Neuronal stem cell (in vitro differentiated cells): Measurements from ENCODE around the gene BSG.

Source experiments
- DNase-seq: peaks from one replicate; pipeline ENCODE4 v3.0.0-alpha.2; 2013; ENCODE audit warnings: low spot score
- H2AFZ ChIP-seq: one replicate; pipeline ENCODE4 v1.6.1; 2013; ENCODE audit warnings: mild to moderate bottlenecking, low read length, inconsistent platforms
- H2AK5ac ChIP-seq: 2 replicates; pipeline ENCODE4 v1.6.1; 2013; ENCODE audit warnings: low read depth, mild to moderate bottlenecking, inconsistent platforms, low read length, moderate library complexity, mixed read lengths
- H2BK120ac ChIP-seq: 2 replicates; pipeline ENCODE4 v1.6.1; 2013; ENCODE audit warnings: low read depth, mild to moderate bottlenecking, inconsistent platforms, low read length, moderate library complexity, mixed read lengths
- H2BK12ac ChIP-seq: one replicate; pipeline ENCODE4 v1.6.1; 2013; ENCODE audit warnings: low read length, inconsistent platforms
- H2BK15ac ChIP-seq: 2 replicates; pipeline ENCODE4 v1.6.1; 2013; ENCODE audit warnings: mild to moderate bottlenecking, low read length, inconsistent platforms, mixed read lengths
- H2BK5ac ChIP-seq: one replicate; pipeline ENCODE4 v1.6.1; 2013; ENCODE audit warnings: inconsistent platforms, mild to moderate bottlenecking, low read length, moderate library complexity
- H3K14ac ChIP-seq: one replicate; pipeline ENCODE4 v1.6.1; 2013; ENCODE audit warnings: low read length, inconsistent platforms
- H3K18ac ChIP-seq: 2 replicates; pipeline ENCODE4 v1.6.1; 2013; ENCODE audit warnings: low read length, inconsistent platforms
- H3K23ac ChIP-seq: 2 replicates; pipeline ENCODE4 v1.6.1; 2013; ENCODE audit warnings: low read depth, mild to moderate bottlenecking, mixed read lengths, low read length, inconsistent platforms; ENCODE audit not compliant: poor library complexity
- H3K27ac ChIP-seq: replicated peaks from 3 replicates; pipeline ENCODE4 v1.5.1; 2013; ENCODE audit warnings: low read length, inconsistent platforms
- H3K27me3 ChIP-seq, 3 experiments: 2 replicates each; pipeline ENCODE4 v1.6.1; 2013; ENCODE audit warnings: low read length in 3 of 3, mild to moderate bottlenecking in 2 of 3, inconsistent platforms in 1 of 3, low read depth in 1 of 3, mixed read lengths in 1 of 3, moderate library complexity in 1 of 3; ENCODE audit not compliant: control insufficient read depth in 3 of 3, insufficient read depth in 3 of 3
- H3K36me3 ChIP-seq, 2 donors: replicated peaks in 1 of 2; 2 replicates each; pipeline ENCODE4 v1.6.1; 2013; ENCODE audit warnings: low read length in 2 of 2; ENCODE audit not compliant: control insufficient read depth in 2 of 2, insufficient read depth in 2 of 2
- H3K4ac ChIP-seq: 2 replicates; pipeline ENCODE4 v1.6.1; 2013; ENCODE audit warnings: inconsistent platforms, mild to moderate bottlenecking, low read length, moderate library complexity
- H3K4me1 ChIP-seq, 2 donors: 1 replicate in 1 of 2; 2 replicates in 1 of 2; pipeline ENCODE4 v1.6.1; 2013; ENCODE audit warnings: low read length in 2 of 2, low read depth in 1 of 2; ENCODE audit not compliant: control insufficient read depth in 2 of 2, insufficient read depth in 1 of 2
- H3K4me2 ChIP-seq: one replicate; pipeline ENCODE4 v1.6.1; 2013; ENCODE audit warnings: mild to moderate bottlenecking, low read length, inconsistent platforms; ENCODE audit not compliant: insufficient read depth, poor library complexity, severe bottlenecking
- H3K4me3 ChIP-seq, 2 donors: 2 replicates each; pipeline ENCODE4 v1.5.1; 2013; ENCODE audit warnings: low read length in 2 of 2, mild to moderate bottlenecking in 2 of 2, inconsistent platforms in 1 of 2, moderate library complexity in 1 of 2
- H3K79me1 ChIP-seq: one replicate; pipeline ENCODE4 v1.6.1; 2013; ENCODE audit warnings: low read depth, mild to moderate bottlenecking, inconsistent platforms, low read length, moderate library complexity
- H3K9ac ChIP-seq: one replicate; pipeline ENCODE4 v1.6.1; 2013; ENCODE audit warnings: mild to moderate bottlenecking, low read depth, low read length, inconsistent platforms; ENCODE audit not compliant: poor library complexity
- H3K9me3 ChIP-seq, 2 donors: replicated peaks in 1 of 2; 2 replicates each; pipeline versions ENCODE3 to v1.6.1; 2013; ENCODE audit warnings: low read length in 2 of 2, mild to moderate bottlenecking in 2 of 2, inconsistent platforms in 1 of 2, low read depth in 1 of 2, mixed read lengths in 1 of 2, moderate library complexity in 1 of 2; ENCODE audit not compliant: control insufficient read depth in 2 of 2, insufficient read depth in 1 of 2
- H4K8ac ChIP-seq: one replicate; pipeline ENCODE4 v1.6.1; 2013; ENCODE audit warnings: low read depth, mild to moderate bottlenecking, inconsistent platforms, low read length, moderate library complexity
- H4K91ac ChIP-seq: one replicate; pipeline ENCODE4 v1.6.1; 2013; ENCODE audit warnings: low read length, low read depth, mild to moderate bottlenecking, inconsistent platforms; ENCODE audit not compliant: poor library complexity
- WGBS, 2 donors: extraction: QIAGEN DNeasy Blood & Tissue Kit; methylation state at CpG; one replicate each; pipeline ENCODE4 v1.1.7; 2013; ENCODE audit warnings: missing lambda C conversion rate in 2 of 2, mixed read lengths in 1 of 2; ENCODE audit not compliant: insufficient read length in 2 of 2, insufficient replicate concordance in 1 of 2; ENCODE audit errors: extremely low coverage in 2 of 2; 5-methylcytosine and 5-hydroxymethylcytosine counted together

BSG gene

DNA sequence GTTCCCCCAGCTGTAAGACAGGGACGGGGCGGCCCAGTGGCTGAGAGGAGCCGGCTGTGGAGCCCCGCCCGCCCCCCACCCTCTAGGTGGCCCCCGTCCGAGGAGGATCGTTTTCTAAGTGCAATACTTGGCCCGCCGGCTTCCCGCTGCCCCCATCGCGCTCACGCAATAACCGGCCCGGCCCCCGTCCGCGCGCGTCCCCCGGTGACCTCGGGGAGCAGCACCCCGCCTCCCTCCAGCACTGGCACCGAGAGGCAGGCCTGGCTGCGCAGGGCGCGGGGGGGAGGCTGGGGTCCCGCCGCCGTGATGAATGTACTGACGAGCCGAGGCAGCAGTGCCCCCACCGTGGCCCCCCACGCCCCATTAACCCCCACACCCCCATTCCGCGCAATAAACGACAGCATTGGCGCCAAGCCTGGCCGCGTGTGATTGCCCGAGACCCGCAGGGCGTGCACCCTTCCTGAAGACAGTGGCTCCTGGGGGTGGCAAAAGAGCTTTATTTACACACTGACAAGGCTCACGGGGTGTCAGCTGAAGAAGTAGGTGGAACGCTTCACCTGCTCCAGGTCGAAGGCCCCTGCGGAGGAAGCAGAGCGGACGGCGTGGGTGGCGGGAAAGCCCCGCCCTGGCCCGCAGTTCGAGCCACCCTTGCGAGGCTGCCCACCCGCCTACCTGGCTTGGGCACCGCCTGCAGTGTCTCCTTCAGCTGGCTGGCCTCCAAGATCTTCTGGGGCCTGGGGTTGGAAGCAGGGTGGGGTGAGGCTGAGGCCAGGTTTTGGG lies 44.5 kb downstream of the BSG start:
- H3K36me3 ChIP-seq = peaks cover 35 to 43% of the 10 kb centered on the region in 2 donors
- no peak overlapping the region for H3K23ac ChIP-seq
- H3K4me2 ChIP-seq = no peak overlapping the region
- no peak overlapping the region for H2BK15ac ChIP-seq
- no peak overlapping the region for H2BK5ac ChIP-seq
- H3K9ac ChIP-seq = no peak overlapping the region
- H3K27ac ChIP-seq = no peak overlapping the region
- no peak overlapping the region for H2BK120ac ChIP-seq
- no peaks in the 10 kb centered on the region for H3K4me1 ChIP-seq
- H4K8ac ChIP-seq = no peak overlapping the region
- no peak overlapping the region for H2BK12ac ChIP-seq
- H3K18ac ChIP-seq = no peak overlapping the region
- no peak for DNase-seq
- no peak overlapping the region for H4K91ac ChIP-seq
- WGBS, 2 donors = no CpG with 5 or more reads among the region's 58 CpGs
- H3K27me3 ChIP-seq = no peaks in the 10 kb centered on the region
- no peak overlapping the region for H2AK5ac ChIP-seq
- H3K4me3 ChIP-seq = no peak overlapping the region
- no peaks in the 10 kb centered on the region for H3K79me1 ChIP-seq
- no peak overlapping the region for H3K14ac ChIP-seq
- no peak overlapping the region for H3K4ac ChIP-seq
- H2AFZ ChIP-seq = no peak overlapping the region
- peaks cover 0 to 2% of the 10 kb centered on the region in 2 donors for H3K9me3 ChIP-seq

DNA sequence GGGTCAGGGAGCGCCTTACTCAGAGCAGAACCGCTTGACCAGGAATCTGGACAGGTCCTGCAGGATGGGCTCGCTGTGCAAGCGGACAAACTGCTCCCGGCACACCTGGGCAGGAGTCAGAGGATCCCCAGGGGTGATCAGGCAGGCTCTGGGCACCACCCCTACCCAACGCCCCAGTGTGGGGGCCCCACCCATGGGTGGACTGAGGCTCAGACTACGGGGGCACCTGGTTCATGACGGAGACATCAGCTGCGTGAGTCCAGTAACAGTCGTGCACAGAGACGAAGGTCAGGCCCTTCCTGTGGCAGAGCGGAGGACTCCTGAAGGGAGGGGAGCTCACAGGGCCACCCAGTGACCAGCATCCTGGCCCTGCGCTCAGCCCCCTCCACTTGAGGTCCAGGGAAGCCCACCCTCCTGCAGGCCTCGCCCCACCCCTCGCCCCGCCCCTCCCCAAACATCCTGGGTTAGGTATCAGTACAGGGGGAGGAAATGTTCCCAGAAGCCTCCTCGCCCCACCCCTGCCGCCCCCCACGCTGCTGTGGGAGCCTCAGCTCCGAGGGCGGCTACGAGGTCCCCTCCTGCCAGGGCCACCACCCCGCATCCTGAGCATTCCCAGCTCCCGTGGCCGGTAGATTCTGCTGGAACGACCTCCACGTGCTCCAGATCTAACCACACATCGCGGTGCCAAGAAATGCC lies 45.3 kb downstream of the BSG start:
- Histone ChIP-seq H2BK5ac (no peak overlapping the region), H4K8ac (no peak overlapping the region), H2BK15ac (no peak overlapping the region), H3K4me3 (no peak overlapping the region), H3K27me3 (no peaks in the 10 kb centered on the region), H3K18ac (no peak overlapping the region), H3K14ac (no peak overlapping the region), H3K9ac (no peak overlapping the region), H2AFZ (no peak overlapping the region), H3K9me3 (peaks cover 0 to 2% of the 10 kb centered on the region in 2 donors), H3K4ac (no peak overlapping the region), H2BK12ac (no peak overlapping the region), H3K79me1 (no peaks in the 10 kb centered on the region), H4K91ac (no peak overlapping the region), H3K4me1 (no peaks in the 10 kb centered on the region), H2BK120ac (no peak overlapping the region), H3K4me2 (no peak overlapping the region), H3K36me3 (peaks cover 34 to 50% of the 10 kb centered on the region in 2 donors), H3K23ac (no peak overlapping the region), H3K27ac (no peak overlapping the region), H2AK5ac (no peak overlapping the region)
- no peak for DNase-seq
- no CpG with 5 or more reads among the region's 29 CpGs for WGBS, 2 donors

DNA sequence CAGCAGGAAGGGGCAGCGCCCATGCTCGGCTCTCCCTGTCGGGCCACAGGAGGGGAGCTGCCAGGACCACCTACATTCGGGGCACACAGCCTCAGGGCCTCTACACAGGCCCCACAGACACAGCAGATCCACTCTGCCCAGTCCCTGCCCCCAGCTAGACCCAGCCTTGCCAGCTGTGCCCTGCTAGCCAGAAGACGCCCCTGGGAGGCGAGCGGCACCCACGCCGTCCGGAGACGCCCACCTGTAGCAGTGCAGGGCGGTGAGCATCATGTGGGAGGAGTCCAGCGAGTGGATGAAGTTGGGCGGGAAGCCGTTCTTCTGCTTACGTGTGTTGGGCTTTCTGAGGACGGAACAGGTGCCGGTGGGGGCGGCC lies 45.8 kb downstream of the BSG start:
- H2AFZ ChIP-seq = no peak overlapping the region
- H2AK5ac ChIP-seq = no peak overlapping the region
- no peak overlapping the region for H3K18ac ChIP-seq
- H3K4me2 ChIP-seq = no peak overlapping the region
- H3K36me3 ChIP-seq = peaks cover 38 to 55% of the 10 kb centered on the region in 2 donors
- H3K79me1 ChIP-seq = no peaks in the 10 kb centered on the region
- H4K8ac ChIP-seq = no peak overlapping the region
- H3K4me3 ChIP-seq = no peak overlapping the region
- peaks cover 0 to 2% of the 10 kb centered on the region in 2 donors for H3K9me3 ChIP-seq
- H2BK5ac ChIP-seq = no peak overlapping the region
- no peak for DNase-seq
- WGBS, 2 donors = no CpG with 5 or more reads among the region's 19 CpGs
- no peaks in the 10 kb centered on the region for H3K27me3 ChIP-seq
- no peak overlapping the region for H3K23ac ChIP-seq
- H3K4ac ChIP-seq = no peak overlapping the region
- peak overlapping the region; percentile 56 for H3K14ac ChIP-seq
- H4K91ac ChIP-seq = no peak overlapping the region
- no peak overlapping the region for H3K9ac ChIP-seq
- no peak overlapping the region for H2BK12ac ChIP-seq
- H3K27ac ChIP-seq = no peak overlapping the region
- H2BK15ac ChIP-seq = no peak overlapping the region
- no peak overlapping the region for H2BK120ac ChIP-seq
- H3K4me1 ChIP-seq = no peaks in the 10 kb centered on the region

DNA sequence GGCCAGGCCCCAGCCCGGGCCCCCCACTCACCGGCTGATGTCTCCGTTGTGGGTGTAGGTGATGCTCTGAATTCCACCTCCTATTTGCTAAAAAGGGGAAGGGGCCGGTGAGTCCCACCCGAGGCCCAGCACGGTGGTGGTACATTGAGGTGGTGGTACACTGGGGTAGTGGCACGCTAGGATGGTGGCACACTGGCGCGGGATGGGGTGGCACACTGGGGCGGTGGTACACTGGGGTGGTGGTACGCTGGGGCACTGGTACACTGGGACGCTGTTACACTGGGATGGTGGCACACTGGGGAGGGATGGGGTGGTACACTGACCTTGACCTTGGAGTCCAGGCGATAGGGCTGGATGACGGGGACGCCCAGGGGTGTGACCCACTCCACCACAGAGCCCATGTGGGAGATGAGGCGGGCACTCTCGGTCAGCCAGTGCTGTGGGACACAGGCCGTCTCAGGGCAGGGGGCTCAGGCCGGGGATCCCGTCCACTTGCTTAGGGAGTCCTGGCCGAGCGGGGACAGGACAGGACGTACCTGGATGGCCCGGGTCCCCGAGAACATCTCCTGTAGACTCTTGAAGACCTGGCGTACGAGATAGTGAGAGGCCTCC lies 46.4 kb downstream of the BSG start:
- WGBS, 2 donors = no CpG with 5 or more reads among the region's 27 CpGs
- no peak overlapping the region for H2BK120ac ChIP-seq
- no peak overlapping the region for H3K23ac ChIP-seq
- peaks cover 41 to 60% of the 10 kb centered on the region in 2 donors for H3K36me3 ChIP-seq
- no peak overlapping the region for H3K27ac ChIP-seq
- DNase-seq = no peak
- no peak overlapping the region for H3K9ac ChIP-seq
- H3K4me1 ChIP-seq = peaks cover 0 to 4% of the 10 kb centered on the region in 2 donors
- H3K14ac ChIP-seq = no peak overlapping the region
- H3K4ac ChIP-seq = no peak overlapping the region
- H2BK15ac ChIP-seq = no peak overlapping the region
- no peak overlapping the region for H3K4me2 ChIP-seq
- H4K91ac ChIP-seq = no peak overlapping the region
- H2BK5ac ChIP-seq = no peak overlapping the region
- no peaks in the 10 kb centered on the region for H3K27me3 ChIP-seq
- no peak overlapping the region for H2AFZ ChIP-seq
- H3K79me1 ChIP-seq = no peaks in the 10 kb centered on the region
- no peak overlapping the region for H2AK5ac ChIP-seq
- H4K8ac ChIP-seq = no peak overlapping the region
- no peak overlapping the region for H3K4me3 ChIP-seq
- no peak overlapping the region for H2BK12ac ChIP-seq
- H3K9me3 ChIP-seq = peaks cover 0 to 2% of the 10 kb centered on the region in 2 donors
- no peak overlapping the region for H3K18ac ChIP-seq
